HepG2 (cell line): ENCODE data around the gene RTEL1. TPM values are rescaled to one million over a fixed set of nuclear protein-coding genes. Genes with fewer than 3 reads are reported as not detected.

Experiments
- ATAC-seq: fragments of 200-7000 bp; cut with Tn5 transposase; 3 replicates; pipeline ENCODE4 v1.9.1; 2020; ENCODE audit warnings: mild to moderate bottlenecking, moderate library complexity
- BruUV-seq: library from RNA; stranded (reverse); fragments of 400-500 nt; replicated peaks from 2 replicates; lab custom pipeline; 2021; lab: Mats Ljungman, UMichigan
- CTCF ChIA-PET: fragments of 300-600 bp; formaldehyde crosslinking; extraction: SDS; loops from one replicate; lab custom pipeline; 2021; ENCODE audit warnings: low total read pairs, inconsistent platforms, low intra/inter-chr PET ratio; lab: Yijun Ruan, JAX
- POLR2A ChIA-PET: fragments of 350-600 bp; sonication (Branson Sonifier 250); formaldehyde crosslinking; loops from one replicate; lab custom pipeline; 2020; ENCODE audit warnings: antibody characterized with exemption, inconsistent platforms; lab: Yijun Ruan, JAX
- DNase-seq: peaks from one replicate; pipeline ENCODE4 v3.0.0-alpha.2; 2015; ENCODE audit warnings: low spot score
- FAIRE-seq: peaks from 3 replicates; lab custom pipeline; 2011; peaks lifted over from hg19 to GRCh38; lab: Jason Lieb, UNC
- H2AFZ ChIP-seq: one replicate; pipeline ENCODE4 v1.6.1; 2011; ENCODE audit warnings: low read length, inconsistent platforms
- H3K27ac ChIP-seq: fragments of 300-600 bp; 3 replicates; pipeline ENCODE4 v1.8.0; 2011; ENCODE audit warnings: mixed run types, mild to moderate bottlenecking, mixed read lengths, low read length, inconsistent platforms; ENCODE audit not compliant: insufficient read depth; ENCODE audit errors: extremely low read length
- H3K27me3 ChIP-seq, 2 experiments: fragments of 200-600 bp in 1 of 2; 2 replicates in 1 of 2; 3 replicates in 1 of 2; pipeline versions ENCODE4 v1.6.0 to v1.8.0; 2011; ENCODE audit warnings: low read length in 2 of 2, mild to moderate bottlenecking in 2 of 2, moderate library complexity in 2 of 2, inconsistent platforms in 1 of 2; ENCODE audit not compliant: insufficient read depth in 2 of 2, control insufficient read depth in 1 of 2
- H3K36me3 ChIP-seq, 2 experiments: fragments of 200-600 bp in 1 of 2; replicated peaks in 1 of 2; 2 replicates in 1 of 2; 3 replicates in 1 of 2; pipeline versions ENCODE4 v1.5.1 to v1.8.0; 2011; ENCODE audit warnings: low read length in 2 of 2, inconsistent platforms in 1 of 2; ENCODE audit not compliant: insufficient read depth in 2 of 2, control insufficient read depth in 1 of 2
- H3K4me1 ChIP-seq: 2 replicates; pipeline ENCODE4 v1.5.1; 2012; ENCODE audit warnings: low read length, inconsistent platforms; ENCODE audit not compliant: insufficient read depth
- H3K4me2 ChIP-seq: 2 replicates; pipeline ENCODE4 v1.6.0; 2011; ENCODE audit warnings: low read depth, low read length, inconsistent platforms
- H3K4me3 ChIP-seq, 3 experiments: fragments of 200-600 bp in 1 of 3; sonication (generic), shearing (Covaris generic) in 1 of 3; replicated peaks in 1 of 3; 2 replicates each; pipeline ENCODE4 v1.5.1; 2011 to 2016; ENCODE audit warnings: low read length in 3 of 3, inconsistent platforms in 2 of 3, low read depth in 2 of 3, mild to moderate bottlenecking in 2 of 3, control low read depth in 1 of 3, mixed read lengths in 1 of 3; ENCODE audit not compliant: insufficient read depth in 1 of 3
- H3K79me2 ChIP-seq: one replicate; pipeline ENCODE4 v1.6.1; 2011; ENCODE audit warnings: low read length, inconsistent platforms; ENCODE audit not compliant: insufficient read depth
- H3K9ac ChIP-seq: 2 replicates; pipeline ENCODE4 v1.6.0; 2011; ENCODE audit warnings: mild to moderate bottlenecking, low read depth, low read length, inconsistent platforms; ENCODE audit not compliant: insufficient read depth
- H3K9me3 ChIP-seq: 2 replicates; pipeline ENCODE4 v1.5.1; 2012; ENCODE audit warnings: mild to moderate bottlenecking, low read length
- H4K20me1 ChIP-seq: 2 replicates; pipeline ENCODE4 v1.6.0; 2011; ENCODE audit warnings: inconsistent platforms, mild to moderate bottlenecking, low read length, moderate library complexity; ENCODE audit not compliant: insufficient read depth
- AGO1 ChIP-seq: fragments of 200-400 bp; formaldehyde crosslinking; IDR thresholded peaks from 2 replicates; pipeline ENCODE4 v1.6.1; 2017; ENCODE audit warnings: mild to moderate bottlenecking, low read depth, low read length, moderate library complexity; ENCODE audit not compliant: poor library complexity, severe bottlenecking
- AGO2 ChIP-seq: fragments of 200-400 bp; formaldehyde crosslinking; optimal IDR thresholded peaks from 2 replicates; pipeline ENCODE3; 2017; ENCODE audit warnings: mild to moderate bottlenecking, low read depth, low read length, moderate library complexity
- AHR ChIP-seq: IDR thresholded peaks from 2 replicates; pipeline ENCODE4 v1.6.1; 2018; ENCODE audit warnings: missing genetic modification reagents, missing compliant biosample characterization
- BATF2 ChIP-seq: sonication (generic); formaldehyde crosslinking; IDR thresholded peaks from 2 replicates; pipeline ENCODE4 v1.8.0; 2022; ENCODE audit warnings: mild to moderate bottlenecking, missing genetic modification reagents, moderate library complexity
- HNRNPLL ChIP-seq: fragments of 200-400 bp; formaldehyde crosslinking; IDR thresholded peaks from 2 replicates; pipeline ENCODE4 v1.6.1; 2017; ENCODE audit warnings: mild to moderate bottlenecking, low read depth, low read length; ENCODE audit not compliant: poor library complexity, severe bottlenecking
- LBX2 ChIP-seq: sonication (generic); formaldehyde crosslinking; IDR thresholded peaks from 2 replicates; pipeline ENCODE4 v1.5.0; 2020; ENCODE audit warnings: missing genetic modification reagents, mild to moderate bottlenecking, borderline replicate concordance
- POLR2G ChIP-seq: fragments of 200-400 bp; formaldehyde crosslinking; IDR thresholded peaks from 2 replicates; pipeline ENCODE4 v1.6.1; 2018; ENCODE audit warnings: mild to moderate bottlenecking, low read depth, low read length, moderate library complexity
- RBFOX2 ChIP-seq: fragments of 200-400 bp; formaldehyde crosslinking; IDR thresholded peaks from 2 replicates; pipeline ENCODE4 v1.6.1; 2017; ENCODE audit warnings: low read depth, mild to moderate bottlenecking, low read length
- ZMYM4 ChIP-seq: sonication (generic); formaldehyde crosslinking; IDR thresholded peaks from 2 replicates; pipeline ENCODE4 v1.8.1; 2023; ENCODE audit warnings: mild to moderate bottlenecking, missing genetic modification reagents
- ZNF225 ChIP-seq: sonication (generic); formaldehyde crosslinking; IDR thresholded peaks from 2 replicates; pipeline ENCODE4 v1.4.0; 2020; ENCODE audit warnings: mild to moderate bottlenecking, missing genetic modification reagents
- ZNF607 ChIP-seq: sonication (generic); formaldehyde crosslinking; IDR thresholded peaks from 2 replicates; pipeline ENCODE4 v1.5.1; 2020; ENCODE audit warnings: missing genetic modification reagents, mild to moderate bottlenecking, borderline replicate concordance
- WGBS: methylation state at CpG from one replicate; pipeline ENCODE4 v1.1.6; 2017; ENCODE audit warnings: low lambda C conversion rate; 5-methylcytosine and 5-hydroxymethylcytosine counted together
- in situ Hi-C: cut with HindIII; loops from 2 replicates; pipeline ENCODE4 v1.10.0; 2017; ENCODE audit warnings: low pct_unique_long_range_greater_than_20kb; ENCODE audit not compliant: extremely low pct_ligation_motif_present
- intact Hi-C: fragments of 100-400 bp; cut with micrococcal nuclease; formaldehyde crosslinking; loops from one replicate; pipeline ENCODE4 v1.10.0; 2022; ENCODE audit not compliant: unreplicated experiment
- polyA plus RNA-seq, 8 experiments: library from polyadenylated mRNA; depleted of rRNA in 3 of 8; stranded (reverse) in 7 of 8; unstranded in 1 of 8; fragments of >200 nt; fragmentation: Illumina TruSeq in 4 of 8; extraction: Trizol in 4 of 8; gene quantifications; 2 replicates each; pipeline versions ENCODE4 v1.2.1 to v1.2.3, GENCODE V29; 2011 to 2016; ENCODE audit warnings: low read depth in 4 of 8, missing spikeins in 1 of 8, mixed read lengths in 1 of 8; ENCODE audit not compliant: insufficient read depth in 1 of 8
- total RNA-seq, 5 experiments: library from RNA; depleted of rRNA; stranded (reverse); fragments of >200 nt; fragmentation: Illumina TruSeq; extraction: Trizol; gene quantifications; 2 replicates each; pipeline ENCODE4 v1.2.3, GENCODE V29; 2016; ENCODE audit warnings: low read depth in 1 of 5

Gene RTEL1
- total and polyA plus RNA-seq, 2 of the 13 experiments (the other 11 are each of a cell fraction or from before 2014, with no cell fraction given): 21.8 to 36.4 TPM

GRCh38 chr20:63687419-63688178 is 29.5 kb downstream of the RTEL1 start:
- Histone ChIP-seq H3K36me3 (no peaks in the 10 kb centered on the region), H3K9me3 (no peaks in the 10 kb centered on the region), H2AFZ (no peak overlapping the region), H3K4me2 (no peak overlapping the region), H3K4me3 (no peak overlapping the region), H3K9ac (no peak overlapping the region), H3K4me1 (peaks cover 8% of the 10 kb centered on the region), H3K27ac (no peak overlapping the region), H3K79me2 (no peaks in the 10 kb centered on the region), H4K20me1 (no peaks in the 10 kb centered on the region; the same call in 1 of the 2 replicates), H3K27me3 (no peaks in the 10 kb centered on the region)
- ChIA-PET POLR2A (interaction anchor here (1.3 kb wide), 1 partner anchor 29 kb away, joined by 5 read pairs; the partner anchor contains the start of gene RTEL1), CTCF (no interaction called here)
- intact Hi-C loops (no loop called here), in situ Hi-C loops (no loop called here)
- FAIRE-seq: no peak
- 92% methylated on average over 25 of the region's 29 CpGs for WGBS
- peak; percentile 89 for TF ChIP-seq AGO1
- TF ChIP-seq LBX2 (CRISPR knock-in tag): no peak
- peak; percentile 6 for TF ChIP-seq HNRNPLL
- DNase-seq: no peak
- BruUV-seq: no TSS peak
- ATAC-seq: no peak

GRCh38 chr20:63688228-63689045 is 30.3 kb downstream of the RTEL1 start:
- no peaks in the 10 kb centered on the region for H3K4me1 ChIP-seq
- H2AFZ ChIP-seq: no peak overlapping the region
- TF ChIP-seq POLR2G (0 out of 2 replicates have a peak, but pooled peaks have one; percentile 33), BATF2 (CRISPR knock-in tag) (no peak), ZNF225 (CRISPR knock-in tag) (0 out of 2 replicates have a peak, but pooled peaks have one; percentile 19), AHR (CRISPR knock-in tag) (peak; percentile 41; the same call in 1 of the 2 replicates), AGO2 (peak; percentile 81), RBFOX2 (0 out of 2 replicates have a peak, but pooled peaks have one; percentile 21), ZMYM4 (no peak), ZNF607 (CRISPR knock-in tag) (no peak), AGO1 (peak; percentile 74)
- H3K9ac ChIP-seq: no peak overlapping the region
- in situ Hi-C loops: no loop called here
- H3K27me3 ChIP-seq: no peaks in the 10 kb centered on the region
- ChIA-PET POLR2A (no interaction called here), CTCF (no interaction called here)
- no peaks in the 10 kb centered on the region; the same call in 1 of the 2 replicates for H4K20me1 ChIP-seq
- no peak for ATAC-seq
- no peak overlapping the region for H3K27ac ChIP-seq
- BruUV-seq: no TSS peak
- WGBS: 97% methylated on average over 31 of the region's 31 CpGs
- intact Hi-C loops: no loop called here
- H3K9me3 ChIP-seq: no peaks in the 10 kb centered on the region
- no peak overlapping the region for H3K4me3 ChIP-seq
- no peaks in the 10 kb centered on the region for H3K79me2 ChIP-seq
- no peak for DNase-seq
- no peaks in the 10 kb centered on the region for H3K36me3 ChIP-seq
- H3K4me2 ChIP-seq: no peak overlapping the region
- FAIRE-seq: no peak
